Brain microvascular endothelial cell (primary cell): ENCODE data around the gene ZIM2.

Source experiments
- DNase-seq: peaks from one replicate; pipeline ENCODE4 v3.0.0-alpha.2; 2020
- H3K27ac ChIP-seq: fragments of 250-450 bp; sonication (Bioruptor Pico); 2 replicates; pipeline ENCODE4 v1.5.1; 2020; ENCODE audit warnings: mild to moderate bottlenecking, moderate library complexity
- H3K27me3 ChIP-seq: fragments of 250-450 bp; sonication (Bioruptor Pico); replicated peaks from 2 replicates; pipeline ENCODE4 v1.5.1; 2020; ENCODE audit warnings: mild to moderate bottlenecking
- H3K36me3 ChIP-seq: fragments of 250-450 bp; sonication (Bioruptor Pico); replicated peaks from 2 replicates; pipeline ENCODE4 v1.5.1; 2020; ENCODE audit warnings: mild to moderate bottlenecking
- H3K4me3 ChIP-seq: 2 replicates; pipeline ENCODE4 v1.5.1; 2011; ENCODE audit warnings: low read depth, mild to moderate bottlenecking, control low read depth, low read length, moderate library complexity
- CTCF ChIP-seq: IDR thresholded peaks from 2 replicates; pipeline ENCODE4 v1.5.1; 2011; ENCODE audit warnings: low read depth, mild to moderate bottlenecking, moderate library complexity, low read length, control low read depth, inconsistent platforms; ENCODE audit errors: missing control alignments
- in situ Hi-C: cut with HindIII; loops from 2 replicates; pipeline ENCODE4 v1.10.0; 2017; ENCODE audit warnings: low sequenced_read_pairs, low pct_ligation_motif_present

Gene ZIM2

GRCh38 chr19:56837492-56838023, 3.0 kb downstream of the ZIM2 start:
- TF ChIP-seq CTCF: peak; percentile 31
- Histone ChIP-seq H3K27ac (no peak overlapping the region), H3K36me3 (no peaks in the 10 kb centered on the region), H3K4me3 (no peak overlapping the region), H3K27me3 (no peaks in the 10 kb centered on the region)
- peak; percentile 20 for DNase-seq
- in situ Hi-C loops: no loop called here

GRCh38 chr19:56837004-56837403, 3.5 kb downstream of the ZIM2 start:
- in situ Hi-C loops: no loop called here
- no peak for TF ChIP-seq CTCF
- Histone ChIP-seq H3K36me3 (no peaks in the 10 kb centered on the region), H3K27me3 (no peaks in the 10 kb centered on the region), H3K4me3 (no peak overlapping the region), H3K27ac (no peak overlapping the region)
- DNase-seq: no peak

- no peak for TF ChIP-seq CTCF
- no peak overlapping the region for H3K4me3 ChIP-seq
- H3K27ac ChIP-seq: no peak overlapping the region
- H3K36me3 ChIP-seq: no peaks in the 10 kb centered on the region
- in situ Hi-C loops: no loop called here
- no peaks in the 10 kb centered on the region for H3K27me3 ChIP-seq
- DNase-seq: no peak
These were observed 4.5 kb downstream of the ZIM2 start for GRCh38 chr19:56836059-56836458.

GRCh38 chr19:56835401-56835800, 5.1 kb downstream of the ZIM2 start:
- Histone ChIP-seq H3K36me3 (no peaks in the 10 kb centered on the region), H3K27ac (no peak overlapping the region), H3K27me3 (no peaks in the 10 kb centered on the region), H3K4me3 (no peak overlapping the region)
- no peak for TF ChIP-seq CTCF
- DNase-seq: no peak
- in situ Hi-C loops: no loop called here

GRCh38 chr19:56834564-56835375, 5.8 kb downstream of the ZIM2 start:
- Histone ChIP-seq H3K27ac (no peak overlapping the region), H3K27me3 (no peaks in the 10 kb centered on the region), H3K4me3 (no peak overlapping the region), H3K36me3 (no peaks in the 10 kb centered on the region)
- TF ChIP-seq CTCF: no peak
- DNase-seq: no peak
- in situ Hi-C loops: no loop called here
